Tibial nerve (tissue), 4 donors: Measurements from ENCODE around the gene LMX1A.

Experiments
- CTCF ChIP-seq, 5 experiments: fragments of 200-600 bp in 3 of 5; fragments of 450-650 bp in 2 of 5; sonication (generic) in 3 of 5; IDR thresholded peaks; one replicate each; pipeline ENCODE4 v1.5.1; 2016 to 2019; ENCODE audit warnings: antibody characterized with exemption in 5 of 5, mild to moderate bottlenecking in 3 of 5, moderate library complexity in 2 of 5
- EP300 ChIP-seq, 2 donors: sonication (generic); formaldehyde crosslinking; IDR thresholded peaks; one replicate each; pipeline ENCODE4 v1.6.1; 2017; ENCODE audit warnings: antibody characterized with exemption in 2 of 2, mild to moderate bottlenecking in 1 of 2
- POLR2A ChIP-seq, 2 donors: fragments of 450-650 bp; IDR thresholded peaks; one replicate each; pipeline ENCODE4 v1.6.1; 2017; ENCODE audit warnings: antibody characterized with exemption in 2 of 2, mild to moderate bottlenecking in 2 of 2, moderate library complexity in 2 of 2

- TF ChIP-seq CTCF (IDR thresholded peaks at IDR 0.05) (no peak), POLR2A (IDR thresholded peaks at IDR 0.05) (no peak), EP300 (IDR thresholded peaks at IDR 0.05) (no peak)
Observed at GRCh38 chr1:165312591-165312990, 43.9 kb downstream of the LMX1A start.
